KMS-11 (cell line): ENCODE data around the gene GPBP1.

Source experiments
- H2AFZ ChIP-seq: fragments of 200-600 bp; sonication (generic); 2 replicates; pipeline ENCODE4 v1.6.1; 2016; ENCODE audit warnings: antibody characterized with exemption, mixed run types, low read depth
- H3K27ac ChIP-seq: fragments of 200-600 bp; sonication (generic); 2 replicates; pipeline ENCODE4 v1.6.1; 2016; ENCODE audit warnings: mild to moderate bottlenecking, mixed run types
- H3K27me3 ChIP-seq: fragments of 200-600 bp; sonication (generic); 2 replicates; pipeline ENCODE4 v1.6.1; 2017; ENCODE audit warnings: mild to moderate bottlenecking, low read depth, mixed run types, moderate library complexity; ENCODE audit not compliant: insufficient read depth
- H3K36me3 ChIP-seq: fragments of 200-600 bp; sonication (generic); 2 replicates; pipeline ENCODE4 v1.6.1; 2017; ENCODE audit warnings: mild to moderate bottlenecking, mixed run types; ENCODE audit not compliant: insufficient read depth
- H3K4me1 ChIP-seq: fragments of 200-600 bp; sonication (generic); 2 replicates; pipeline ENCODE4 v1.6.1; 2016; ENCODE audit warnings: mild to moderate bottlenecking, low read depth, mixed run types; ENCODE audit not compliant: poor library complexity, severe bottlenecking
- H3K4me2 ChIP-seq: fragments of 200-600 bp; sonication (generic); 2 replicates; pipeline ENCODE4 v1.7.0; 2016; ENCODE audit warnings: mild to moderate bottlenecking, mixed run types
- H3K4me3 ChIP-seq: fragments of 200-600 bp; sonication (generic); IDR thresholded peaks from 2 replicates; pipeline ENCODE4 v1.6.1; 2017; ENCODE audit warnings: low read depth, low read length, mixed read lengths; ENCODE audit not compliant: insufficient read depth
- H3K79me2 ChIP-seq: fragments of 200-600 bp; sonication (generic); 2 replicates; pipeline ENCODE4 v1.6.1; 2016; ENCODE audit warnings: low read depth, mixed run types; ENCODE audit not compliant: insufficient read depth
- H3K9ac ChIP-seq: fragments of 200-600 bp; sonication (generic); 2 replicates; pipeline ENCODE4 v1.6.1; 2016; ENCODE audit warnings: mild to moderate bottlenecking, mixed run types
- H4K20me1 ChIP-seq: fragments of 200-600 bp; sonication (generic); 2 replicates; pipeline ENCODE4 v1.6.1; 2016; ENCODE audit warnings: mild to moderate bottlenecking, mixed run types; ENCODE audit not compliant: insufficient read depth
- TF ChIP-seq, protein P1 (sequence below): fragments of 200-600 bp; sonication (generic); conservative IDR thresholded peaks from 2 replicates; pipeline ENCODE4 v1.6.1; 2017; ENCODE audit warnings: low read depth, mild to moderate bottlenecking, antibody characterized with exemption, low read length, moderate library complexity, mixed read lengths

Gene GPBP1

DNA sequence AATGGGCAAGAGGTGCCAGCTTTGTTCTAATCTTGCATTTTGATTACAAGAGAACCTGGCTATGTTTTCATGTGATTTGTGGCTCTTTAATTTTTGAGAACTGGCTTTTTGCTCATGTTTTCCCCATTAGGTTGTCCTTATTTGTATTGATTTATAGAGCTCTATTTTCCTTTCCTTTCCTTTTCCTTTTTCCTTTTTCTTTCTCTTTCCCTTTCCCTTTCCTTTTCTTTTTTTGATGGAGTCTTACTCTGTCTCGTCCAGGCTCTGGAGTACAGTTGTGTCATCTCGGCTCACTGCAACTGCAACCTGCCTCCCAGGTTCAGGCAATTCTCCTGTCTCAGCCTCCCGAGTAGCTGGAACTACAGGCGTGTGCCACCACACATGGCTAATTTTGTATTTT lies 55.5 kb downstream of the GPBP1 start:
- peaks cover 86% of the 10 kb centered on the region for H3K79me2 ChIP-seq
- peaks cover 11% of the 10 kb centered on the region for H4K20me1 ChIP-seq
- no peaks in the 10 kb centered on the region for H3K27me3 ChIP-seq
- H2AFZ ChIP-seq = no peak overlapping the region
- no peak overlapping the region for H3K27ac ChIP-seq
- H3K4me1 ChIP-seq = peaks cover 5% of the 10 kb centered on the region
- no peak overlapping the region for H3K9ac ChIP-seq
- no peak overlapping the region for H3K4me2 ChIP-seq
- TF ChIP-seq, protein P1, sequence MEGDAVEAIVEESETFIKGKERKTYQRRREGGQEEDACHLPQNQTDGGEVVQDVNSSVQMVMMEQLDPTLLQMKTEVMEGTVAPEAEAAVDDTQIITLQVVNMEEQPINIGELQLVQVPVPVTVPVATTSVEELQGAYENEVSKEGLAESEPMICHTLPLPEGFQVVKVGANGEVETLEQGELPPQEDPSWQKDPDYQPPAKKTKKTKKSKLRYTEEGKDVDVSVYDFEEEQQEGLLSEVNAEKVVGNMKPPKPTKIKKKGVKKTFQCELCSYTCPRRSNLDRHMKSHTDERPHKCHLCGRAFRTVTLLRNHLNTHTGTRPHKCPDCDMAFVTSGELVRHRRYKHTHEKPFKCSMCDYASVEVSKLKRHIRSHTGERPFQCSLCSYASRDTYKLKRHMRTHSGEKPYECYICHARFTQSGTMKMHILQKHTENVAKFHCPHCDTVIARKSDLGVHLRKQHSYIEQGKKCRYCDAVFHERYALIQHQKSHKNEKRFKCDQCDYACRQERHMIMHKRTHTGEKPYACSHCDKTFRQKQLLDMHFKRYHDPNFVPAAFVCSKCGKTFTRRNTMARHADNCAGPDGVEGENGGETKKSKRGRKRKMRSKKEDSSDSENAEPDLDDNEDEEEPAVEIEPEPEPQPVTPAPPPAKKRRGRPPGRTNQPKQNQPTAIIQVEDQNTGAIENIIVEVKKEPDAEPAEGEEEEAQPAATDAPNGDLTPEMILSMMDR = no peak
- peaks cover 18% of the 10 kb centered on the region; the same call in 1 of the 2 replicates for H3K36me3 ChIP-seq
- no peak overlapping the region for H3K4me3 ChIP-seq

DNA sequence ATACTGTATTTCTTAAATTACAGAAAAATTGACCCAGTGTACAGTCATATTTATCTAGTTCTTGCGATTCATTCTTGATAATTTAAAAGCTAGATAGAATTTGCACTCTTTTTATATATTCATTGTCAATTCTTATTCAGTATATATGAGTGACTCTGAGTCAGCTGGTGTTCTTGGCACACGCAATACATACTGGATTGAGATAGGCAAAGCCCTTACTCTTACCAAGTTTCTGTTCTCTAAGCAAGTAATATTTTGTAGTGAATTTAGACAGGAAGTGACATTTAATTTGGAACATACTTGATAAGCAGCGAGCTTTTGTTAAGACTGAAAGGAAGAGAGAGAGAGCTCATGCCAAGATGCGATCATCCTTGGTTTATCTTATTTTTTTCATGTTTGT lies 57.7 kb downstream of the GPBP1 start:
- Histone ChIP-seq H3K27me3 (no peaks in the 10 kb centered on the region), H3K4me2 (no peak overlapping the region), H3K9ac (no peak overlapping the region), H3K4me1 (no peaks in the 10 kb centered on the region), H3K4me3 (no peak overlapping the region), H3K27ac (no peak overlapping the region), H3K36me3 (peaks cover 18% of the 10 kb centered on the region; the same call in 1 of the 2 replicates), H3K79me2 (peaks cover 72% of the 10 kb centered on the region), H2AFZ (no peak overlapping the region), H4K20me1 (peaks cover 11% of the 10 kb centered on the region)
- TF ChIP-seq, protein P1 = no peak

DNA sequence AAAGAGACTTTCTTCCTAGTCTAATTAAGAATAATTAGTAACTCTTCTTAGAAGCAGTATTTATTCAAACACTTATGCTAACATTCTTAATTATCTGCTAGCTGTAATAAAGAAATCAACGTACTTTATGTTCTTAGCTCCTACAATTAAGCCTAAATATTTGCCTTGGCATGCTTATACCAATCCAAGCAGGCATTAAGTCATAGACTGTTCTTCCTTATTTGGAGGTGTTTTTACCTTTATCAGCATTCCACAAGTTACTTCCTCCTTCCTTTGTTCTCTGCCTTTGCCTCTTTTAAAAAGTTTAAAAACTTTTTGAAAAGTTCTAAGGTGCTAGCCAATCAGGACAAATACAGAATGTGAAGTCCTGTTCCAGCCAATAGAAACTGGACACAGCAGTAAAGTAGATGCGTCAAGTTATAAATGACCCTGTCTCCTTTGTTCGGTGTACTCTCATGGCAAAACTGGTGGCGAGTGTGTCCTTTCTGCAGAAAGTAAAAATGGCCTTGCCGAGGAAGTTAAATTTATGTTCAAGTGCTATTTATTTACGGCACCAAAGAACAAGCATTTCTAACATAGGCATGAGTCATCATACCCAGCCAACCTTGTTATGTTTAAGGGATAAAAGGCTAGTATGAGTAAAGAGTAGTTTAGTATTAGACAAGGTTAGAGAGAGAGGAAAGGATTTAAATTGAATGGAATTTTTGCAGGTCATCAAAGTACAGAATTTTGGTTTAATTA lies 58.6 kb downstream of the GPBP1 start:
- no peaks in the 10 kb centered on the region for H3K4me1 ChIP-seq
- H3K79me2 ChIP-seq = peaks cover 64% of the 10 kb centered on the region
- H3K36me3 ChIP-seq = peaks cover 18% of the 10 kb centered on the region; the same call in 1 of the 2 replicates
- H3K4me2 ChIP-seq = no peak overlapping the region
- no peaks in the 10 kb centered on the region for H3K27me3 ChIP-seq
- no peak overlapping the region for H3K9ac ChIP-seq
- no peak overlapping the region for H2AFZ ChIP-seq
- H4K20me1 ChIP-seq = peaks cover 11% of the 10 kb centered on the region
- TF ChIP-seq, protein P1 = no peak
- no peak overlapping the region for H3K27ac ChIP-seq
- no peak overlapping the region for H3K4me3 ChIP-seq

DNA sequence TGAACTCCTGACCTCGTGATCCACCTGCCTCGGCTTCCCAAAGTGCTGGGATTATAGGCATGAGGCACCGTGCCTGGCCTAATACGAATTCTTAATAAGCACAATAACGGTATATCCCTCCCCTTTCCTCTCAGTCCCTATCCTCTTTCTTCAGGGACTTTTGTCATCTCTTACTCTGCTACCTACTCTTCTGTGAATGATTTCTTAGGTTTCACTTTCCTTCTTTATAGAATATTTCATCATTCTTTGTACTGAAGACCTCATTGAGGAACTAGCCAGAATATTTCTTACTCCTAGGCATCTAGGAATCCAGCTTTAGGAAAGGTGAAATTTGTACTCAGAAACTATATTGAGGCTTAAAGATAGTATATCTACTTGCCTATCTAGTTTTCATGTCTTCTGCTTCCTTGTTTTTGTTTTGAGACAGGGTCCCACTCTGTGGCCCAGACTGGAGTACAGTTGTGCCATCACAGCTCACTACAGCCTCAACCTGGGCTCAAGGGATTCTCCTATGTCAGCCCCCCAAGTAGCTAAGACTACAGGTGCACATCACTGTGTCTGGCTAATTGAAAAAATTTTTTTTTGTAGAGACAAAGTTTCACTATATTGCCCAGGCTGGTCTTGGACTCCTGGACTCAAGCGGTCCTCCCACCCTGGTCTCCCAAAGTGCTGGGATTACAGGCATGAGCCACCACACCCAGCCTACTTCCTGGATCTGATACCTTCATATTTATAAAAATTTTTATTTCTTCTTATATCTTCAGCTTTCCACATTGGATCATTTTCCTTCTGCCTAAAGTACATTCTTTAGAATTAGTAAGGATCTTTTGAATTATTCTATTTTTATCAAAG lies 69.7 kb downstream of the GPBP1 start:
- Histone ChIP-seq H3K4me2 (no peak overlapping the region), H3K27me3 (no peaks in the 10 kb centered on the region), H3K36me3 (peaks cover 9% of the 10 kb centered on the region; the same call in 1 of the 2 replicates), H2AFZ (no peak overlapping the region), H3K27ac (no peak overlapping the region; the same call in 1 of the 2 replicates), H3K4me3 (no peak overlapping the region), H3K4me1 (peaks cover 28% of the 10 kb centered on the region), H3K9ac (no peak overlapping the region), H4K20me1 (no peaks in the 10 kb centered on the region), H3K79me2 (no peaks in the 10 kb centered on the region)
- TF ChIP-seq, protein P1 = no peak
